ENCODE measurements around the gene TEX52. TPM values are rescaled to one million over a fixed set of nuclear protein-coding genes. Genes with fewer than 3 reads are reported as not detected.

Gene TEX52
- total RNA-seq, 1 donor from 2014 or later = not detected

GRCh38 chr12:2862876-2863275 lies 6.0 kb upstream of the TEX52 start:
- no peak for DNase-seq (ENCODE audit: low spot score, unreplicated experiment)
- no peaks in the 10 kb centered on the region for H3K4me1 Mint-ChIP-seq (ENCODE audit: low read depth)
- no peaks in the 10 kb centered on the region for H3K9me3 Mint-ChIP-seq (ENCODE audit: low read depth)
- TF ChIP-seq CTCF (IDR thresholded peaks at IDR 0.05; ENCODE audit: unreplicated experiment) = no peak
- H3K36me3 Mint-ChIP-seq (ENCODE audit: insufficient read depth) = peaks cover 27% of the 10 kb centered on the region
- H3K4me3 Mint-ChIP-seq (ENCODE audit: low read depth) = no peak overlapping the region
- H3K27ac Mint-ChIP-seq = no peak overlapping the region
- H3K27me3 Mint-ChIP-seq = no peaks in the 10 kb centered on the region

- no peak overlapping the region for H3K27ac Mint-ChIP-seq
- H3K27me3 Mint-ChIP-seq = peaks cover 6% of the 10 kb centered on the region
- H3K36me3 Mint-ChIP-seq (ENCODE audit: insufficient read depth) = peaks cover 19% of the 10 kb centered on the region
- TF ChIP-seq CTCF (IDR thresholded peaks at IDR 0.05; ENCODE audit: unreplicated experiment) = no peak
- H3K4me1 Mint-ChIP-seq (ENCODE audit: low read depth) = peaks cover 13% of the 10 kb centered on the region
- H3K9me3 Mint-ChIP-seq (ENCODE audit: low read depth) = no peaks in the 10 kb centered on the region
- no peak overlapping the region for H3K4me3 Mint-ChIP-seq (ENCODE audit: low read depth)
- DNase-seq (ENCODE audit: low spot score, unreplicated experiment) = no peak
These were observed 3.3 kb upstream of the TEX52 start for GRCh38 chr12:2860170-2860569.

GRCh38 chr12:2858944-2859421 lies 2.1 kb upstream of the TEX52 start:
- no peak overlapping the region for H3K27ac Mint-ChIP-seq
- H3K4me3 Mint-ChIP-seq (ENCODE audit: low read depth) = no peak overlapping the region
- peaks cover 13% of the 10 kb centered on the region for H3K4me1 Mint-ChIP-seq (ENCODE audit: low read depth)
- no peaks in the 10 kb centered on the region for H3K9me3 Mint-ChIP-seq (ENCODE audit: low read depth)
- H3K36me3 Mint-ChIP-seq (ENCODE audit: insufficient read depth) = peaks cover 13% of the 10 kb centered on the region
- H3K27me3 Mint-ChIP-seq = peaks cover 11% of the 10 kb centered on the region
- TF ChIP-seq CTCF (IDR thresholded peaks at IDR 0.05; ENCODE audit: unreplicated experiment) = no peak
- no peak for DNase-seq (ENCODE audit: low spot score, unreplicated experiment)

- H3K36me3 Mint-ChIP-seq (ENCODE audit: insufficient read depth) = peaks cover 11% of the 10 kb centered on the region
These were observed 1.5 kb upstream of the TEX52 start for GRCh38 chr12:2858334-2858733.

GRCh38 chr12:2857576-2857975 lies 737 bp upstream of the TEX52 start:
- no peak for DNase-seq (ENCODE audit: low spot score, unreplicated experiment)
- Mint-ChIP-seq H3K27me3 (peaks cover 13% of the 10 kb centered on the region), H3K4me1 (ENCODE audit: low read depth) (peaks cover 15% of the 10 kb centered on the region), H3K27ac (peak overlapping the region; percentile 33), H3K4me3 (ENCODE audit: low read depth) (no peak overlapping the region), H3K36me3 (ENCODE audit: insufficient read depth) (peaks cover 9% of the 10 kb centered on the region), H3K9me3 (ENCODE audit: low read depth) (no peaks in the 10 kb centered on the region)
- TF ChIP-seq CTCF (IDR thresholded peaks at IDR 0.05; ENCODE audit: unreplicated experiment) = no peak

More at GRCh38 chr12:2858334-2858733, 1.5 kb upstream of the TEX52 start:
- DNase-seq (ENCODE audit: low spot score, unreplicated experiment) = no peak
- Mint-ChIP-seq H3K4me1 (ENCODE audit: low read depth) (peaks cover 15% of the 10 kb centered on the region), H3K27me3 (peaks cover 13% of the 10 kb centered on the region), H3K27ac (no peak overlapping the region), H3K9me3 (ENCODE audit: low read depth) (no peaks in the 10 kb centered on the region), H3K4me3 (ENCODE audit: low read depth) (no peak overlapping the region)
- TF ChIP-seq CTCF (IDR thresholded peaks at IDR 0.05; ENCODE audit: unreplicated experiment) = no peak

Data from progenitor cell of endocrine pancreas (in vitro differentiated cells).